Ishikawa (cell line): Measurements from ENCODE around the gene ANKRD52.

ENCODE experiments used
- EP300 ChIP-seq: IDR thresholded peaks from 2 replicates; pipeline ENCODE4 v1.6.1; 2012; ENCODE audit warnings: borderline replicate concordance
- FOXM1 ChIP-seq: IDR thresholded peaks from 2 replicates; pipeline ENCODE4 v1.6.1; 2012; ENCODE audit warnings: low read depth, borderline replicate concordance
- TF ChIP-seq, protein P1 (sequence below): IDR thresholded peaks from 2 replicates; pipeline ENCODE4 v1.6.1; 2012

DNA sequence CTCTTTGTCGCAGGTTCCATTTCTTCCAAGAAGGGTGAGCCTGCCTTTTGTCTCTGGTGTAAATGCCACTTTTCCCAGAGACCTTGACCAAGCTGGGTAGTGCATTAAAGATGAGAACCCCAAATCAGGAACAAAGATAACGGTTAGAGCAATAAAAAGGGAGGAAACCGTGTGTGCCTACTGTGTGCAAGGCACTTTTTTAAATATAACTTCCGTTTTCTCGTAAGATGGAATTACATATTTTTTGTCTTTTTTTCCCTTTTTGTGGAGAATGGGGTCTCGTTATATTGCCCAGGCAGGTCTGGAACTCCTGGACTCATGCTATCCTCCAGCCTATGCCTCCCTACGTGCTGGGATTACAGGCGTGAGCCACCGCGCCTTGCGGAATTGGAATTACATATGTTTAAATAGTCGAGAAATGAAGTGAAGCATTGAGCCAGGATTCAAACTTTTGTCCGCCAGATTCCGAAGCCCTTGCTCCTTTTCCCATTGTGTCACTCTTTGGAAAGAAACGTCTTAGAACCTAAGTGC lies 34.5 kb downstream of the ANKRD52 start:
- TF ChIP-seq, protein P1, sequence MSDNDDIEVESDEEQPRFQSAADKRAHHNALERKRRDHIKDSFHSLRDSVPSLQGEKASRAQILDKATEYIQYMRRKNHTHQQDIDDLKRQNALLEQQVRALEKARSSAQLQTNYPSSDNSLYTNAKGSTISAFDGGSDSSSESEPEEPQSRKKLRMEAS, result no peak
- no peak for TF ChIP-seq FOXM1
- no peak for TF ChIP-seq EP300
